HEK293 (cell line): Measurements from ENCODE around the gene SELENOO.
A peak's percentile ranks its signal among the peaks of the same experiment; 100 is the strongest.

Experiments
- CTCF ChIA-PET: fragments of 350-600 bp; formaldehyde crosslinking; extraction: SDS; loops from one replicate; lab custom pipeline; 2021; ENCODE audit warnings: antibody characterized with exemption; lab: Yijun Ruan, JAX
- POLR2A ChIA-PET: fragments of 300-600 bp; formaldehyde crosslinking; extraction: SDS; loops from one replicate; lab custom pipeline; 2020; ENCODE audit warnings: antibody characterized with exemption, inconsistent platforms; lab: Yijun Ruan, JAX
- H3K27ac ChIP-seq: fragments of 200-500 bp; sonication (Bioruptor generic); 2 replicates; pipeline ENCODE4 v1.5.1; 2014; ENCODE audit warnings: low read depth, low read length, control low read depth, inconsistent platforms; ENCODE audit errors: extremely low read depth
- H3K36me3 ChIP-seq, 2 experiments: fragments of 200-500 bp in 1 of 2; sonication (Bioruptor generic) in 1 of 2; 1 replicate in 1 of 2; 2 replicates in 1 of 2; pipeline ENCODE4 v1.5.1; 2014 to 2017; ENCODE audit warnings: inconsistent platforms in 2 of 2, low read length in 2 of 2; ENCODE audit not compliant: control insufficient read depth in 2 of 2, insufficient read depth in 1 of 2
- H3K4me1 ChIP-seq: fragments of 200-500 bp; sonication (Bioruptor generic); 2 replicates; pipeline ENCODE4 v1.5.1; 2014; ENCODE audit warnings: mild to moderate bottlenecking, low read length, inconsistent platforms; ENCODE audit not compliant: control insufficient read depth, insufficient read depth
- H3K4me3 ChIP-seq: 2 replicates; pipeline ENCODE4 v1.5.1; 2011; ENCODE audit warnings: low read depth, mild to moderate bottlenecking, control low read depth, low read length, moderate library complexity
- H3K9me3 ChIP-seq: fragments of 200-500 bp; sonication (Bioruptor generic); 2 replicates; pipeline ENCODE4 v1.5.1; 2014; ENCODE audit warnings: low read depth, low read length, inconsistent platforms; ENCODE audit not compliant: control insufficient read depth, insufficient read depth
- GLI2 ChIP-seq: fragments of 450-650 bp; formaldehyde crosslinking; IDR thresholded peaks from 2 replicates; pipeline ENCODE4; 2017; ENCODE audit warnings: missing biosample characterization, missing genetic modification characterization, low read depth, borderline replicate concordance
- GLIS2 ChIP-seq: fragments of 450-650 bp; formaldehyde crosslinking; IDR thresholded peaks from 2 replicates; pipeline ENCODE4 v1.5.1; 2016; ENCODE audit warnings: missing biosample characterization, missing genetic modification characterization
- HOXC10 ChIP-seq: sonication (generic); formaldehyde crosslinking; IDR thresholded peaks from 2 replicates; pipeline ENCODE4 v1.8.1; 2023; ENCODE audit warnings: mild to moderate bottlenecking, missing genetic modification reagents
- IKZF3 ChIP-seq: fragments of 450-650 bp; IDR thresholded peaks from 2 replicates; pipeline ENCODE4 v1.5.0; 2018; ENCODE audit warnings: missing biosample characterization, mild to moderate bottlenecking, missing genetic modification characterization, moderate library complexity
- KLF17 ChIP-seq: fragments of 450-650 bp; formaldehyde crosslinking; IDR thresholded peaks from 2 replicates; pipeline ENCODE4 v1.5.1; 2016; ENCODE audit warnings: missing biosample characterization, missing genetic modification characterization
- KLF7 ChIP-seq: fragments of 450-650 bp; formaldehyde crosslinking; IDR thresholded peaks from 2 replicates; pipeline ENCODE4 v1.5.1; 2016; ENCODE audit warnings: missing biosample characterization, missing genetic modification characterization, borderline replicate concordance
- KLF9 ChIP-seq: fragments of 450-650 bp; formaldehyde crosslinking; IDR thresholded peaks from 2 replicates; pipeline ENCODE4 v1.5.1; 2016; ENCODE audit warnings: missing biosample characterization, missing genetic modification characterization, low read depth
- SP2 ChIP-seq: fragments of 450-650 bp; formaldehyde crosslinking; IDR thresholded peaks from 2 replicates; pipeline ENCODE4 v1.5.1; 2016; ENCODE audit warnings: missing biosample characterization, missing genetic modification characterization
- ZBTB8A ChIP-seq: fragments of 450-650 bp; formaldehyde crosslinking; IDR thresholded peaks from 2 replicates; pipeline ENCODE4 v1.5.1; 2016; ENCODE audit warnings: missing biosample characterization, missing genetic modification characterization
- ZFP41 ChIP-seq: fragments of 450-650 bp; formaldehyde crosslinking; IDR thresholded peaks from 2 replicates; pipeline ENCODE4 v1.5.1; 2016; ENCODE audit warnings: missing biosample characterization, missing genetic modification characterization, borderline replicate concordance
- ZIC2 ChIP-seq: fragments of 450-650 bp; formaldehyde crosslinking; IDR thresholded peaks from 2 replicates; pipeline ENCODE4 v1.5.1; 2016; ENCODE audit warnings: missing biosample characterization, missing genetic modification characterization
- ZNF132 ChIP-seq: fragments of 450-650 bp; formaldehyde crosslinking; IDR thresholded peaks from 2 replicates; pipeline ENCODE4 v1.5.1; 2017; ENCODE audit warnings: missing biosample characterization, missing genetic modification characterization, borderline replicate concordance
- ZNF239 ChIP-seq: fragments of 450-650 bp; formaldehyde crosslinking; IDR thresholded peaks from 2 replicates; pipeline ENCODE4 v1.5.1; 2016; ENCODE audit warnings: missing biosample characterization, missing genetic modification characterization
- ZNF335 ChIP-seq: fragments of 450-650 bp; formaldehyde crosslinking; conservative IDR thresholded peaks from 2 replicates; pipeline ENCODE4 v1.5.1; 2016; ENCODE audit warnings: missing biosample characterization, missing genetic modification characterization
- ZNF341 ChIP-seq: fragments of 450-650 bp; formaldehyde crosslinking; IDR thresholded peaks from 2 replicates; pipeline ENCODE4; 2016; ENCODE audit warnings: low read depth, missing biosample characterization, missing genetic modification characterization
- ZNF366 ChIP-seq: fragments of 450-650 bp; formaldehyde crosslinking; conservative IDR thresholded peaks from 2 replicates; pipeline ENCODE4 v1.5.1; 2016; ENCODE audit warnings: missing biosample characterization, missing genetic modification characterization
- ZNF529 ChIP-seq: fragments of 450-650 bp; formaldehyde crosslinking; IDR thresholded peaks from 2 replicates; pipeline ENCODE4 v1.5.1; 2017; ENCODE audit warnings: missing genetic modification characterization, missing biosample characterization; ENCODE audit not compliant: insufficient replicate concordance
- ZNF600 ChIP-seq: fragments of 450-650 bp; formaldehyde crosslinking; IDR thresholded peaks from 2 replicates; pipeline ENCODE4 v1.5.1; 2016; ENCODE audit warnings: missing biosample characterization, missing genetic modification characterization
- ZNF660 ChIP-seq: fragments of 450-650 bp; IDR thresholded peaks from 2 replicates; pipeline ENCODE4 v1.5.1; 2018; ENCODE audit warnings: missing biosample characterization, mild to moderate bottlenecking, missing genetic modification characterization
- ZSCAN5A ChIP-seq: fragments of 450-650 bp; formaldehyde crosslinking; IDR thresholded peaks from 2 replicates; pipeline ENCODE4 v1.5.1; 2016; ENCODE audit warnings: missing biosample characterization, missing genetic modification characterization
- TF ChIP-seq, protein P1 (sequence below): fragments of 450-650 bp; formaldehyde crosslinking; IDR thresholded peaks from 2 replicates; pipeline ENCODE4 v1.5.1; 2016; ENCODE audit warnings: missing biosample characterization, missing genetic modification characterization
- TF ChIP-seq, protein P2 (sequence below): fragments of 450-650 bp; formaldehyde crosslinking; IDR thresholded peaks from 2 replicates; pipeline ENCODE4 v1.5.1; 2017; ENCODE audit warnings: missing biosample characterization, missing genetic modification characterization
- TF ChIP-seq, protein P3 (sequence below): fragments of 450-650 bp; formaldehyde crosslinking; IDR thresholded peaks from 2 replicates; pipeline ENCODE4 v1.5.1; 2016; ENCODE audit warnings: missing biosample characterization, missing genetic modification characterization
- TF ChIP-seq, protein P4 (sequence below): fragments of 450-650 bp; formaldehyde crosslinking; IDR thresholded peaks from 2 replicates; pipeline ENCODE4 v1.5.1; 2017; ENCODE audit warnings: missing biosample characterization, missing genetic modification characterization

SELENOO gene

GRCh38 chr22:50261615-50262459 is 61.0 kb downstream of the SELENOO start, which contains the start of gene MAPK12 (continued):
- TF ChIP-seq ZSCAN5A (no peak), ZBTB8A (no peak), ZNF132 (tag by site-specific recombination) (no peak), HOXC10 (CRISPR knock-in tag) (no peak), ZNF660 (no peak), ZFP41 (no peak), ZIC2 (tag by site-specific recombination) (peak; percentile 45; the same call in 1 of the 2 replicates), IKZF3 (tag by site-specific recombination) (0 out of 2 replicates have a peak, but pooled peaks have one; percentile 32), ZNF341 (tag by site-specific recombination) (peak; percentile 35; the same call in 1 of the 2 replicates), ZNF335 (peak; percentile 58)
- TF ChIP-seq, protein P1, sequence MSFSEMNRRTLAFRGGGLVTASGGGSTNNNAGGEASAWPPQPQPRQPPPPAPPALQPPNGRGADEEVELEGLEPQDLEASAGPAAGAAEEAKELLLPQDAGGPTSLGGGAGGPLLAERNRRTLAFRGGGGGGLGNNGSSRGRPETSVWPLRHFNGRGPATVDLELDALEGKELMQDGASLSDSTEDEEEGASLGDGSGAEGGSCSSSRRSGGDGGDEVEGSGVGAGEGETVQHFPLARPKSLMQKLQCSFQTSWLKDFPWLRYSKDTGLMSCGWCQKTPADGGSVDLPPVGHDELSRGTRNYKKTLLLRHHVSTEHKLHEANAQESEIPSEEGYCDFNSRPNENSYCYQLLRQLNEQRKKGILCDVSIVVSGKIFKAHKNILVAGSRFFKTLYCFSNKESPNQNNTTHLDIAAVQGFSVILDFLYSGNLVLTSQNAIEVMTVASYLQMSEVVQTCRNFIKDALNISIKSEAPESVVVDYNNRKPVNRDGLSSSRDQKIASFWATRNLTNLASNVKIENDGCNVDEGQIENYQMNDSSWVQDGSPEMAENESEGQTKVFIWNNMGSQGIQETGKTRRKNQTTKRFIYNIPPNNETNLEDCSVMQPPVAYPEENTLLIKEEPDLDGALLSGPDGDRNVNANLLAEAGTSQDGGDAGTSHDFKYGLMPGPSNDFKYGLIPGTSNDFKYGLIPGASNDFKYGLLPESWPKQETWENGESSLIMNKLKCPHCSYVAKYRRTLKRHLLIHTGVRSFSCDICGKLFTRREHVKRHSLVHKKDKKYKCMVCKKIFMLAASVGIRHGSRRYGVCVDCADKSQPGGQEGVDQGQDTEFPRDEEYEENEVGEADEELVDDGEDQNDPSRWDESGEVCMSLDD (tag by site-specific recombination), result peak; percentile 91
- TF ChIP-seq, protein P2, sequence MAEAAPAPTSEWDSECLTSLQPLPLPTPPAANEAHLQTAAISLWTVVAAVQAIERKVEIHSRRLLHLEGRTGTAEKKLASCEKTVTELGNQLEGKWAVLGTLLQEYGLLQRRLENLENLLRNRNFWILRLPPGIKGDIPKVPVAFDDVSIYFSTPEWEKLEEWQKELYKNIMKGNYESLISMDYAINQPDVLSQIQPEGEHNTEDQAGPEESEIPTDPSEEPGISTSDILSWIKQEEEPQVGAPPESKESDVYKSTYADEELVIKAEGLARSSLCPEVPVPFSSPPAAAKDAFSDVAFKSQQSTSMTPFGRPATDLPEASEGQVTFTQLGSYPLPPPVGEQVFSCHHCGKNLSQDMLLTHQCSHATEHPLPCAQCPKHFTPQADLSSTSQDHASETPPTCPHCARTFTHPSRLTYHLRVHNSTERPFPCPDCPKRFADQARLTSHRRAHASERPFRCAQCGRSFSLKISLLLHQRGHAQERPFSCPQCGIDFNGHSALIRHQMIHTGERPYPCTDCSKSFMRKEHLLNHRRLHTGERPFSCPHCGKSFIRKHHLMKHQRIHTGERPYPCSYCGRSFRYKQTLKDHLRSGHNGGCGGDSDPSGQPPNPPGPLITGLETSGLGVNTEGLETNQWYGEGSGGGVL, result peak; percentile 94
- TF ChIP-seq, protein P3, sequence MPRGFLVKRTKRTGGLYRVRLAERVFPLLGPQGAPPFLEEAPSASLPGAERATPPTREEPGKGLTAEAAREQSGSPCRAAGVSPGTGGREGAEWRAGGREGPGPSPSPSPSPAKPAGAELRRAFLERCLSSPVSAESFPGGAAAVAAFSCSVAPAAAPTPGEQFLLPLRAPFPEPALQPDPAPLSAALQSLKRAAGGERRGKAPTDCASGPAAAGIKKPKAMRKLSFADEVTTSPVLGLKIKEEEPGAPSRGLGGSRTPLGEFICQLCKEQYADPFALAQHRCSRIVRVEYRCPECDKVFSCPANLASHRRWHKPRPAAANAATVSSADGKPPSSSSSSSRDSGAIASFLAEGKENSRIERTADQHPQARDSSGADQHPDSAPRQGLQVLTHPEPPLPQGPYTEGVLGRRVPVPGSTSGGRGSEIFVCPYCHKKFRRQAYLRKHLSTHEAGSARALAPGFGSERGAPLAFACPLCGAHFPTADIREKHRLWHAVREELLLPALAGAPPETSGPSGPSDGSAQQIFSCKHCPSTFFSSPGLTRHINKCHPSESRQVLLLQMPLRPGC (tag by site-specific recombination), result no peak

DNA sequence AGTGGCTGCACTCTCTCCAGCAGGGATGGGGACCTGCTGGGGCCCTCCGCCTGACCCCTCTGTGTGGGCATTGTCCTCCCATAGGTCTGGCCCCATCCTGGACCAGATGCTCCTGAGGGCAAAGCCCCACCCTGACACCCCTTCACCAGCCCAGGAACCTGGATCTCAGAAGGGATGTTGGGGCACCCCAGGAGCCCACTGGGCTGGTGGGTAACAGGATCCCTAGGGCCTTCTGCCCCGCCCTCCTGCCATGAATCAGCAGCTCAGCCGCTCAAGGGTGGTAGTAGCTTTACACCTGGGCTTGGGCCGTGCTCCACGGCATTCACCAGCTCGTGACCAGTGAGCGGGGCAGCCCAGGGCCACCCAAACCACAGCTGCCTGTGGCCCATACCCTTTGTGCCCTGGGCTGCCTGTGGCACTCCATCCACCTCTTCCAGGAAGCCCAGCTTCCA is 61.7 kb downstream of the SELENOO start:
- CTCF ChIA-PET, result interaction anchor here (1.2 to 2.8 kb wide), 5 partner anchors 10 to 235 kb away, joined by 3 to 10 read pairs (median 4); no protein-coding TSS in a partner anchor
- POLR2A ChIA-PET, result interaction anchor here (0.9 to 2.6 kb wide), 4 partner anchors 9 to 25 kb away, joined by 3 to 12 read pairs (median 8); partner anchors contain the start of gene HDAC10
- H3K36me3 ChIP-seq, result peaks cover 0 to 21% of the 10 kb centered on the region in 2 experiments; a peak in 2 of 3 replicates
- TF ChIP-seq KLF7 (peak; percentile 20; the same call in 1 of the 2 replicates), ZNF600 (tag by site-specific recombination) (0 out of 2 replicates have a peak, but pooled peaks have one; percentile 30), GLI2 (no peak), SP2 (peak; percentile 12; the same call in 1 of the 2 replicates), GLIS2 (tag by site-specific recombination) (peak; percentile 86), ZNF366 (tag by site-specific recombination) (0 out of 2 replicates have a peak, but pooled peaks have one; percentile 9), KLF9 (tag by site-specific recombination) (peak; percentile 55; the same call in 1 of the 2 replicates), ZNF239 (tag by site-specific recombination) (no peak), ZNF529 (tag by site-specific recombination) (no peak), KLF17 (tag by site-specific recombination) (peak; percentile 39; the same call in 1 of the 2 replicates)
- TF ChIP-seq, protein P4, sequence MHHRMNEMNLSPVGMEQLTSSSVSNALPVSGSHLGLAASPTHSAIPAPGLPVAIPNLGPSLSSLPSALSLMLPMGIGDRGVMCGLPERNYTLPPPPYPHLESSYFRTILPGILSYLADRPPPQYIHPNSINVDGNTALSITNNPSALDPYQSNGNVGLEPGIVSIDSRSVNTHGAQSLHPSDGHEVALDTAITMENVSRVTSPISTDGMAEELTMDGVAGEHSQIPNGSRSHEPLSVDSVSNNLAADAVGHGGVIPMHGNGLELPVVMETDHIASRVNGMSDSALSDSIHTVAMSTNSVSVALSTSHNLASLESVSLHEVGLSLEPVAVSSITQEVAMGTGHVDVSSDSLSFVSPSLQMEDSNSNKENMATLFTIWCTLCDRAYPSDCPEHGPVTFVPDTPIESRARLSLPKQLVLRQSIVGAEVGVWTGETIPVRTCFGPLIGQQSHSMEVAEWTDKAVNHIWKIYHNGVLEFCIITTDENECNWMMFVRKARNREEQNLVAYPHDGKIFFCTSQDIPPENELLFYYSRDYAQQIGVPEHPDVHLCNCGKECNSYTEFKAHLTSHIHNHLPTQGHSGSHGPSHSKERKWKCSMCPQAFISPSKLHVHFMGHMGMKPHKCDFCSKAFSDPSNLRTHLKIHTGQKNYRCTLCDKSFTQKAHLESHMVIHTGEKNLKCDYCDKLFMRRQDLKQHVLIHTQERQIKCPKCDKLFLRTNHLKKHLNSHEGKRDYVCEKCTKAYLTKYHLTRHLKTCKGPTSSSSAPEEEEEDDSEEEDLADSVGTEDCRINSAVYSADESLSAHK (tag by site-specific recombination), result no peak

More for the DNA sequence above, 61.7 kb downstream of the SELENOO start:
- no peak overlapping the region for H3K4me3 ChIP-seq
- H3K27ac ChIP-seq, result no peak overlapping the region; the same call in 1 of the 2 replicates
- peaks cover 11% of the 10 kb centered on the region for H3K4me1 ChIP-seq
- no peaks in the 10 kb centered on the region for H3K9me3 ChIP-seq
